NCI-H128 (cell line): ENCODE data around the gene DDX1.

ENCODE experiments used
- DNase-seq: peaks from one replicate; lab custom pipeline; 2025; ENCODE audit not compliant: unreplicated experiment; lab: John Stamatoyannopoulos, UW

The DDX1 gene

DNA sequence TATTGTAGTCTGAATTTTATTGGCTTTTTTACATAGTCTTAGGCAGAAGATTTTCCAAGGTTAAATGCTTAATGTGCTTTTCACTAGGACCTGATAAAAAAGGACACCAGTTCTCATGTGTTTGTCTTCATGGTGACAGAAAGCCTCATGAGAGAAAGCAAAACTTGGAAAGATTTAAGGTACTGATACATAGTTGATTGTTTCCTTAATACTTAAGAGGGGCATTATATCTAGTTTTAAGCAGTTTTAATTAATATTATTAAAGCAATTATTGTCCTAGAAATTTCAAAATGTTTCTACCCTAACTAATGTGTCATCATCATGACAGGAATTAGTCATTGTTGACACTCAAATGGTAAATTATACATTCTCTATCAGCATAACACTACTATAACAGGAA lies 35.3 kb downstream of the DDX1 start:
- DNase-seq, result no peak

DNA sequence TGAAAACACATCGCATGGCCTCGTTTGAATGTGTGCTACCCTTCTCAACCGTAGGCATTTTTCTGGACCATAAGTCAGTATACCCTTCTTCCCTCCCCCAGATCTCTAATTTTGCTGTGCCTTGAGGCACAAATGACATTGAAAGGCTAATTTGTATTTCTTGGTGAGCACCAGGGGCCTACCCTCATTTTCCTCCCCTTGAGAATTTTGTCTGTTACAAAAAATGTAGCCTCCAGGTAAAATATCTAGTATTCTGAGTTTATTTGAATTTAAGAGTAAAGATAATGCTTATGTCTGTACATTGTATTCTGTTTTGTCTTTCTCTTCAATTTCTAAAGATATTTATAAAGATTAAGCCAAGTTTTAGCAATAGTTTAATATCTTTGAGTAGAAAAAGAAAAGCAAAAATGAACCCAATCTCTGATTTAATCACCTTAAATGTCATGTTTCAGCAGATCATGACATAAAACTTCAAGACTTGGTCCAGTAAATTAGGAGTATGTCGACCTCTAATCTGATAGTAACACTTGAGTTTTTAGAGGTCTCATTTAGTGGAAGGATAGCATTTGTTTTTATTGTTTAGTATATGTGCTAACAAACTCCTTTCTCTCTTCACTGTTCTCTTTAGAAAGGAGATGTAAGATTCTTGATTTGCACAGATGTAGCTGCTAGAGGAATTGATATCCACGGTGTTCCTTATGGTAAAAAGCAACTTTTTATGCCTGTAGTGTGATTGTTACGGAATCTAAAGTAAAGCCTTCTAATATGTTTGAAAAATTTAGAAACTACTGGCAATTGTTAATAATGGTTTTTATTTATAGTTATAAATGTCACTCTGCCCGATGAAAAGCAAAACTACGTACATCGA lies 36.4 kb downstream of the DDX1 start:
- DNase-seq, result no peak

DNA sequence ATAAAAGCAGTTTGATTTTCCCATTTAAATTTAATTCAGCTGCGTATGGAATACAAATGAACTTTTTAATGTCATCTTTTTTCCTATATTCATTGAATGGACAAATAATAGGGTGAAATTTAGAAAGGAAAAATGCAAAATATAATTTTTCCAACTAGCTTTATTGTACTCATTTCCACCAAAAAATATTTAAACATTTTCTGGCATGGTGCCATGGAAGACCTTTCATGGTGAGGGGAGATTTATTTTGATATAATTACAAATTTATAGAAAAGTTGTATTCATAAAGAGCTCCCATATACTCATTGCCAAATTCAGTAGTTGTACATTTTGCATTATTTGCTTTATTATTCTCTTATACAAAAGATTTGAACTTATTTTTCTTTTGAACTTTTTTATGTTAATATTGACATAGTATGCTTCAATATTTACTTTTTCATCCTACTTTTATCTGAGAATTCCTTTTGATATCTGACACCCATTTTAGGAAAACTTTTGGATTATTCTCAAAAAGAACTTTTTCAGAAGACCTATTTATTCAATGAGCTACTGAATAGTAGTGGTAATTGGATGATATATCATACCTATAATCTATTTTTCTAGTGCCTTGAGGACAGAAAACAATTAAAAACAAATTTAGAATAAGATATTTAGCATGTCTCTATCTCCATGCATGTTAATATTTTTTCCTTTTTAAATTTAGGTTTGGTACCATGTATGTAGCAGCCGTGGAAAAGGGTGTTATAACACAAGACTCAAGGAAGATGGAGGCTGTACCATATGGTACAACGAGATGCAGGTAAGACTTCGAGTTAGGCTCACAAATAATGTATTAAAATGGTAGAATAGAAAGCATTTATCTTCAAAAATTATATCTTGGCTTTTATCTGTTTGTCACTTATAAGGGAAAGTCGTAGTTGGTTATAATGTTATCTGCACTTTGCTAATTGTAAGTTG lies 37.5 kb downstream of the DDX1 start:
- no peak for DNase-seq

DNA sequence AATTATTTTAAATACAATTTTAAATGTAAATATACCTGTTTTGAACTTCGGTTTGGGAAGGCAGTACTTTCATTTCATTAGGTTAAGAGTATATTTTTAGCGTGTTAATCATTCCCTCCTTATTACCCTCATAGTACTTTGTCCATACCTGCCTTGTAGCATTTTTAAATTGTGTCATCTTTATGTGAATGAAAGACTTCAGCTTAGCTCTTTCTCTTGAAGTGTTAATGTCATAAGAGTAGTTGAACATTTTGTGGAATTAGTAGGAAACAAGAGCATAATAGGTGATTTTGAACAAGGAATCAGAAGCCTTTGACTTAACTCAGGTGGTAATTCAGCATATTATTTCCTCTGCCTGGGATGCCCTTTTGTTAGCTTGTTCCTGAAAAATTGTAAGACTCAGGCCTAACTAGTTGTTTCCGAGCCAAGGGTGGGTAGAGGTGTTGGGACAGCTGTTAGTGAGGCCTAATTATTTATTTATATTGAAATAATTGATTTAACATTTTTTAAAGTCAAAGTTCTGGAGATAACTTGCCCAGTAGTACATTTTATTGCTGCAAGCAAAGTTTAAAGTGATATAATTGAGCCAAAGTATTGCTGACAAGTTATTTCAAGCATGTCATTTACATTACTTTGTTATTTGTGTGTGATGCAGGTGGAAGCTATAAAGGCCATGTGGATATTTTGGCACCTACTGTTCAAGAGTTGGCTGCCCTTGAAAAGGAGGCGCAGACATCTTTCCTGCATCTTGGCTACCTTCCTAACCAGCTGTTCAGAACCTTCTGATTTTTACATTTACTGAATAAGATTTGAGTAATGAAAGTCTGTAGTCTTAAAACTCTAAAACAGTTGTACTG lies 38.7 kb downstream of the DDX1 start:
- DNase-seq, result no peak

DNA sequence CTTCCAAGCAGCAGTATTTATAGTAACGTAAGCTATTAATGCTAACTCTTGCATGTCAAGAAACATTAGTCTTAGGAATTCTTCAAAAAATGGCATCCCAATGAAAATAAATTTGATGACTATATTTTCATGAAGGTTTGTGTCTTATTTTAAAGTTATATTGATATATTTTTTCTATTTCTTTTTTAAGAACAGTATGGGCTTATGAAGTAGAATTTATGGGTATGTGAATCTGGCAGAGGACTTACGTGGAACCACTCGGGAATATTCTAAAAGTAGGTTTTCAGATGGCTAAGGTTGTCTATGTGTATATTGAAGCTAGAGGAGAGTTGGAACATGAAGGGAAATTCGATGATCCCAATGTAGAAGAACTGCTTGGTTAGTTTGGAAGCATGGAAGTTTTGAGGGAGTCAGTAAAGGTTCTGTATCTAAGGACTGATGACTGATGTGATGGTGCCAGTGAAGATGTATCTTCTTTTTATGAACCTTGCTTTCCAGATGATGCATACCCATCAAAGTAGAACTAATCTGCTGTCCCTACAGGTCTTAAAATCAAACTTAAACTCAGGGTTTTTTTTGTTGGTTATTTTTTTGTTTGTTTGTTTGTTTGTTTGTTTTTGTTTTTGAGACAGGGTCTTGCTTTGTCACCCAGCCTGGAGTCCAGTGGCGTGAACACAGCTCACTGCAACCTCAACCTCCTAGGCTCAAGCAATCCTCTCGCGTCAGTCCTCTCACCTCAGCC lies 39.5 kb downstream of the DDX1 start:
- DNase-seq, result no peak

DNA sequence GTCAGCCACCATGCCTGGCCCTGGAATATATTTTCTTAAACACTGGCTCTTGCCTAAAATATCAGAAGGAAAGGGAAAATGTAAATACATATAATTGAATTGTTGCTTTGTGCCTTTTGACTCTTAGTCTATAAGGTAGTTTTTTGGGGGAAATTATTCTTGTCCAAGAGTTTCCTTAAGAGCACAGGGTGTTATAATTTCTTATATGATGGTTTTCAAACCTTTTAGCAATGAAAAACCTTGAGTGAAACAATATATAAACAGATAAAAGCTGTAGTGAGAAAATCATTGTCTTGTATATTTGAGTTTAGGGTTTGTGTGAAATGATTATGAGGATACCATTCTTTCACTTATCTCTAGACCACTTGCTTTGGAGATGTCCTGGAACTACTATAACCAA lies 40.2 kb downstream of the DDX1 start:
- no peak for DNase-seq

DNA sequence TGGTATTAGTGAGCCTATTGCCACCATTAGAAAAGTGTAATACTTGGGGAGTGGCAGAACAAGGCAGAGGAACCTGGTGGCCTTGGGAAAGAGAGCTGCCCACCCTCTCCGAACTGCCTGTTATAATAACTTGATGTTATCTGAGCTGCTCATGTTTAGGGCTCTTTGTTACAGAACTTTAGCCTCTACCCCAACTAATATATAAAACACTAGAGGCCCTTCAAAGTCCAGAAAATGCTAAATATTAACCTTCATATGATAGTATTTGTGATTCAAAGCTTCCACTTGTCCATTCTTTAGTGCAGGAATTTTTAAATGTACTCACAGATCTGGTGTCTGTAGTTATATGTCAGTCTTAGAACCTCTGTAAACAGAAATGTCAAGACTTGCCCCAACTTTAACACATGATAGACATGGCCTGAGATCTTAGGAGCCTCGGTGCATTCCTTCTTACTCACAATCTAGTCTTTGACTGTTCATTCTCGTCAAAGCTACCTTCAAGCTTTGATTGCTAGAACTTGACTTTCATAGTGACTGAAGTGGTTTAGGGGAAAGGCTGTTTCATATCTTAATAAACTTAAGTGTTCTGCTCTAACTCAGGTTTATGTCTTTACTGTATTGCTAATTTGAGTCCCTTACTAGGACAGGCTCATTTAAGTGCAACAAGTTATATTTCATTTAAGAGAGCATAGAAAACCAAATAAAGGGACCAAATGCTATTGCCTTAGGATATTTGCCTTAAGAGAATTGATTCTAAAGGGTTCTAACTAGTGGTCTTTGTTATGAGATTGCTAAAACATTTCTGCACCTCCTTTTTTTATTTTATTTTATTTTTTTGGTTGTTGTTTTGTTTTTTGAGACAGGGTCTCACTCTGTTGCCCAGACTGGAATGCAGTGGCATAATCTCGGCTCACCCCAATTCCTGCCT lies 41.6 kb downstream of the DDX1 start:
- no peak for DNase-seq

DNA sequence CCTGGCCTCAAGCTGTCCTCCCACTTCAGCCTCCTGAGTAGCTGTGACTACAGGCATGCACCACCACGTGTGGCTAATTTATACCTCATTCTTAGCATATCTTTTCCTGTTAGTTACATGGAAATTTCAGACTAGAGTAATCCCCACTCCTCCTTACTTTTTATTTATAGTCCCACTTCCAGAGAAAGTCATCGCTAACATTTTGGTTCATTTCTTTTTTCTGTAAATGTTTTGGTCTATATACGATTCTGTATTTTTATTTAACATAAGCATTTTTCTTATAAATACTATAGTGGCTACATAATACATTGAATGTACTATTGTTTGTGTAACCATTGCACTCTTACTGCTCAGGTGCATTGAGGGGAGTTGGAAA lies 42.3 kb downstream of the DDX1 start:
- no peak for DNase-seq

DNA sequence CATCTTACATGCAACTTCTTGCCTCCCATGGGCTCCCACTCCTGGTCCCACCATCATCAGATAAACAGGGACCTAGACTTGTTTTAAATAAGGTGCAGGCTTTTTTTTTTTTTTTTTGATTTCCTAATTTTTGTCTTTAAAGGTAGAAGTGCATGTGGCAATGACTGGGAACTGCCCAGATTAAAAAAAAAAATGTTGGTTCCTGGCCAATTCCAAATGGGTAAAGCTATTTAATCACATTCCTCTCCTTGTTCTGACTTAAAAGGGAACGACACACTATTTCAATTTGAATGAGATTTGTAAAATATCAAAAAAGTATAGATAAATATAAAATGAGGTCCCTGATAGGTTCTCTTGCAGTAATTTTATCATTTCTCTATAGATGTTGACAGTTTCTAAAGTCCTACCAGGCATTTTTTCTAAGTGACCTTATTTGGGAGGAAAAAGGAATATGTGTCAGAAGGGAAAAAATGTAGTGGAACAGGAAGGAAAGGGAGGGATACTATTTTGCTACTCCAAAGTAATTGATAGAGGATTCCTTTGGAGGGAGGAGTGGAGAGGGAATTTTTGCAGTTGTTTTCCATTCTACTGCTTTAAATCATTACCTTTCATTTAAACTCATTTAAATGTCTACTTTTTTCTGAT lies 43.3 kb downstream of the DDX1 start:
- no peak for DNase-seq

DNA sequence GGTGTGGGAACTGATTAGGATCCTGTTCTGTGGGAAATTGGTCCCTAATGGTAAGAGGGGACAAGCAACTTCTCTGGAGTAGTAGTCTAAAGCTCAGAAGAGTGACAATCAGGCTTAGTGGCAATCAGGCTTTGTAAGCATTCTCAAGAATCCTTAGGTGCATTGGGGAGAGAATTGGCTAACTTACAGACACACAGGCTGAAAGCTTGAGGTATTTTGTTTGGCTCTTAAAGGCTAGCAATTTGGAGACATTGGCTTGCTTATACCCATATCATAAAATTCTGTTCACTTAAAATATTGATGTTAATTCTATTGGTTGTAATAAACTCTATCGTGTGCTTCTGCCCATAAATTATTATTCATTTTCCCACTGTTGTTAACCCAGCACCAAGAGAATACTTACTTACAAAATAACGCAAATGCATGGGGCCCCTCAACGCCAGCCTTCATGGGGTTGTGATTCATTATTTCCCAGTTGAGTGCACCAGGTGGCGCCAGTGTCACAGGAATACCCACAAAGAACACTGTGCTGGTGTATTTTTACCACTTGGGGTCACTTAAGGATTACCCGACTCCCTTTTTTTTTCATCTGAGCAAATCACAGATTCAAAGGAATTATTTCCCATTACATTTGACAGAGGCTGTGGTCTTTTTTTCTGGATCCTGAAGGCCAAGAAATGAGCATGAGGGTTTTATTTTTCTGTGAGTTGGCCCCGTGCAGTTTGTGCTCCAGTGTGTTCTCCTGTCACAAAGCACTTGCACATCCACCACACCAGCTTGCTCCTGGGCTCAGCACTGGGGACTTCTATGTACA lies 45.5 kb downstream of the DDX1 start:
- DNase-seq, result peak; percentile 24

DNA sequence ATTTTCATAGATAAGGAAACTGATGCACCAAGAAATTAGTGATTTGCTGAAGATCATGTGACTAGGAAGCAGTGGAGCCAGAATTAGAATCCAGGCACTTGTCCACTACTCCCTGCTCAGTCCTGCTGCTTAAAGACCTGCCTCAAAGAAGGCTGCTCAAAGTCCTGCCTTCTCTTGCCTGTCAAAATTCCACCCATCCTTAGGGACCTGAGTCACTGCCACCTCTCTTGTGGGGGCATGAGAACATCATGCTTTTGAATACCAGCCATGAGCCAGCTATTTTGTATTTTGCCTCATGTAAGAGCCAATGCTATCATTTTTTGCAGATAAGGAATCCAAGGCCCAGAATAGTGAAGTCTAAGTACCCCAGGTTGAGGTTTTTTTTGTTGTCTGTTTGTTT lies 47.1 kb downstream of the DDX1 start:
- no peak for DNase-seq

DNA sequence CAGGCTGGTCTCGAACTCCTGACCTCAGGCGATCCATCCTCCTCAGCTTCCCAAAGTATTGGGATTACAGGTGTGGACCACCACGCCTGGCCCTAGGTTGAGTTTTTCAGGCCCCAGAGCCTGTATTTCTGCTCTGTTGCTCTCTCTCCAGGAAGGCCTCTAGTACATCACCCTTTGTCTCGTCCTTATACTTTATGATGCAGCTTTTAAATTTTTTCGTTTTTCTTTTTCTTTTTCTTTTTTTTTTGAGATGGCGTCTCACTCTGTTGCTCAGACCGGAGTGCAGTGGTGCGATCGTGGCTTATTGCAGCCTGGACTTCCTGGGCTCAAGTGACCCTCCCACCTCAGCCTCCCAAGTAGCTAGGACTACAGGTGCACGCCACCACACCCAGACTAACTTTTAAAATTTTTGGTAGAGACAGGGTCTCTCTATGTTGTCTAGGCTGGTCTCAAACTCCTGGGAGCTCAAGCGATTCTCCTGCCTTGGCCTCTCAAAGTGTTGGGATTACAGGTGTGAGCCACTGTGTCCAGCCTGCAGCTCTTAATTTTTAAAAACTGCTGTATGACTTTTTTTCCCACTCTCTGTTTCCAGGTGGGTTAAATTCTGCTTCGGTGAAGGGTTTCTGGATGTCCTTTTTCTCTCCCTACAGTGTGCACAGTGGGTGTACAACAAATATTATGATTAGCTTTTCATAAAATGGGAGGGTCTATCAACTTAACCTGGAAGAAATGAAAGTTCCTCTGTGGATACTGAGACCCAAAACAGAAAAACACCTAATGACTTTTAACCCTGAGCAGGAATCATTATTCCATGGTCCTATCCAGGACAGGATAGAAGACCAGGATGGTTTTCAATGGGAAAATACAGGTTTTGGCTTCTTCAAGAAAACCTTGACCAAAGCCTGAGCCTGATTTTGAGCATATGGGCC lies 47.9 kb downstream of the DDX1 start:
- no peak for DNase-seq

DNA sequence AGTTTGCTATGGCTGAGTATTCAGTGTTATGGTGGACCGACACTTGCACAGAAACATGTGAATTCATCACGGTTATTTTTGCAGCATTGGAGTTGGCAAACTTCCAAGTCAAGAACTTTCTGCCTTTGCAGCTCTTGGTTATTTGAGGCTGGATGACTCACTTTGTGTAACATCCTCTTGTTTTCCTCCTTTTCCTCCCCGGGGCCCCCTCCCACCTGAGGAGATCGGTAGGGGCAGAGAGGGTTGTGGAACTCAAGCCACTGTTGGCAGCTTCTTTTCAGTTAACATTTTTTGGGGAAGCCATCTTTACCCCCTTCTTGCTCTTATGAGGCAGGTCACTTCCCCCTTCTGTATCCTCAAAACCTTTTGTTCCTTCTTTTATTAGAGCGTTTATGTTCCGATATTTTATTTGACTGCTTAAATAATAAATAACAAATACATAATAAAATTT lies 48.6 kb downstream of the DDX1 start:
- DNase-seq, result no peak

DNA sequence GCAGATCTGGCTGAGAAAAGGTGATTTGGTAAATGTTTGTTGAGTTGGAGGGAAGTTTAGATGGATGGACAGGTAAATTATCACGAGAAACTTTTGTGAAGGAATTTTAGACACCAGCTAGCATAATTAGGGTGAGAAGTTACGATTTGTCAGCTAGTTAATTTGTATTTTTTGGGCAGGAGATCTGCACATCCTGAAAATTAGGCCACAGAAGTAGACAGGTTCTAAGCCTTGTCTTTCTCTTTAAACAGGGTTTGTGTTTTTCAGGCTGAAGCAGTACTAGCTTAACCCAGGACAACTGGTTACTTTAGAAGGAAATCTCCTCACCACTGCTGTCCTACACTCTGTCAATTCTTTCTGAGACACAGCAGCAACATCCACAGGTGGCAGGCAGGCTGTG lies 49.1 kb downstream of the DDX1 start:
- DNase-seq, result no peak

DNA sequence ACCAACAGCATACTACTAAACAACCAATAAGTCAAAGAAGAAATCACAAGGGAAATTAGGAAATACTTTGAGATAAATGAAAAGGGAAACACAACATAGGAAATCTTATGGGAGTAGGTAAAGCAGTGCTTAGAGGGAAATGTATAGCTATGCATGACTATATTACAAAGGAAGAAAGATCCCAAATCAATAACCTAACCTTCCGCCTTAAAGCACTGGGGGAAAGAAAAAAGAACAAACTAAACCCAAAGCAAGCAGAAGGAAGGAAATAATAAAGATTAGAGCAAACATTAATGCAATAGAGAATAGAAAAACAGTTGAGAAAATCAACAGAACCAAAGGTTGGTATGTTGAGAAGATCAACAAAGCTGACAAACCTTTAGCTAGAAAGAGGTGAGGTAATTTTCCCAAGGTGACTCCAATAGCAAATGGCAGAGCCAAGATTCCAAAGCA lies 49.9 kb downstream of the DDX1 start:
- DNase-seq, result no peak

DNA sequence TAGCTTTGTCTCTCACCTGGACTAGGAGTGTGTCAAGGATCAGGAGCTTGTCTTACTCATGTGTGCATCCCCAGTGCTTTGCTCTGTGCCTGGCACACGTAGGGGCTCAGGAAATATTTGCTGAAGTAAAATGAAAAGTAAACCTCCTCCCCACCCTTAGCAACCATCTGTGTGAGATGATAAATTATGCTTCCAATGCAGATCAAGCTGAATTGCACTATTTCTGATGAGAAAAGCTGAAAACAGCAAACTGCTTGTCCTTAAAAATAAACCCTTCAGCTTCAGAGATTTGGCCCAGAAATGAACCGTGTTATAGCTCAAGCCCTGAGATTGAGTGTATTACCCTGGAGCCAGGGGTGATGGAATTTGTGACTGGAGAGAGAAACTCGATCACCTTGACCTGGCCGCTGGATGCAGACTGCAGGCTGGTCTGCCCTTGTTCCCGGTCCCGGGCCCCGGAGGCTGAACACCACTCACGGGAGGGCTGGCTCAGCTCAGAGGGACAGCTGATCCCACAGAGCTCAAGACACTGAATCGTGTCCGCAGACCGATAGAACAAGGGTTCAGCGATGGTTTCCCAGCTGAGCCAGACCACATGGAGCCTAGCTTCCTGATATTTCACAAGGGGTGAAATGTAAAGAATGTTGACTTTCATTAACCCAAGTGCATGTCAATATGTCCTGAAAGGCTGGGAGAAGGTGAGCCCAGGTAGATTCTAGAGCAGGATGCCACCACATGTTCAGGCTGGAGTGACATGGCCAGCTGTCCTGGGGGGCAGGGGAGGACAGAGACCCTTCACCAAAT lies 50.5 kb downstream of the DDX1 start:
- no peak for DNase-seq
